HepG2 (cell line): Measurements from ENCODE around the gene ARL5C. TPM values are rescaled to one million over a fixed set of nuclear protein-coding genes. Genes with fewer than 3 reads are reported as not detected.
A peak's percentile ranks its signal among the peaks of the same experiment; 100 is the strongest.

Source experiments
- AFF4 ChIP-seq: sonication (generic); formaldehyde crosslinking; IDR thresholded peaks from 2 replicates; pipeline ENCODE4 v1.4.0; 2020; ENCODE audit warnings: missing genetic modification reagents
- AKNA ChIP-seq: sonication (generic); formaldehyde crosslinking; IDR thresholded peaks from 2 replicates; pipeline ENCODE4 v1.4.0; 2020; ENCODE audit warnings: missing genetic modification reagents, borderline replicate concordance
- LRRFIP1 ChIP-seq: sonication (generic); formaldehyde crosslinking; conservative IDR thresholded peaks from 2 replicates; pipeline ENCODE4 v1.4.0; 2020; ENCODE audit warnings: missing genetic modification reagents
- NR2F2 ChIP-seq: IDR thresholded peaks from 2 replicates; pipeline ENCODE4 v1.6.1; 2012; ENCODE audit warnings: low read depth, inconsistent platforms, borderline replicate concordance
- RAD51 ChIP-seq: fragments of 450-650 bp; IDR thresholded peaks from 2 replicates; pipeline ENCODE4 v1.6.1; 2016; ENCODE audit warnings: borderline replicate concordance
- TFDP2 ChIP-seq: sonication (generic); formaldehyde crosslinking; IDR thresholded peaks from 2 replicates; pipeline ENCODE4 v1.4.0; 2020; ENCODE audit warnings: missing genetic modification reagents
- TOPORS ChIP-seq: sonication (generic); formaldehyde crosslinking; IDR thresholded peaks from 2 replicates; pipeline ENCODE4 v1.8.0; 2023; ENCODE audit warnings: mild to moderate bottlenecking, missing genetic modification reagents
- TSC22D2 ChIP-seq: sonication (generic); formaldehyde crosslinking; IDR thresholded peaks from 2 replicates; pipeline ENCODE4 v1.5.1; 2020; ENCODE audit warnings: missing genetic modification reagents, mild to moderate bottlenecking, borderline replicate concordance
- ZBTB33 ChIP-seq: sonication (generic); formaldehyde crosslinking; IDR thresholded peaks from 2 replicates; pipeline ENCODE4 v1.4.0; 2020; ENCODE audit warnings: missing genetic modification reagents
- ZNF639 ChIP-seq: conservative IDR thresholded peaks from 2 replicates; pipeline ENCODE4 v1.6.1; 2018; ENCODE audit warnings: missing genetic modification reagents
- polyA plus RNA-seq, 8 experiments: library from polyadenylated mRNA; depleted of rRNA in 3 of 8; stranded (reverse) in 7 of 8; unstranded in 1 of 8; fragments of >200 nt; fragmentation: Illumina TruSeq in 4 of 8; extraction: Trizol in 4 of 8; gene quantifications; 2 replicates each; pipeline versions ENCODE4 v1.2.1 to v1.2.3, GENCODE V29; 2011 to 2016; ENCODE audit warnings: low read depth in 4 of 8, missing spikeins in 1 of 8, mixed read lengths in 1 of 8; ENCODE audit not compliant: insufficient read depth in 1 of 8
- total RNA-seq, 5 experiments: library from RNA; depleted of rRNA; stranded (reverse); fragments of >200 nt; fragmentation: Illumina TruSeq; extraction: Trizol; gene quantifications; 2 replicates each; pipeline ENCODE4 v1.2.3, GENCODE V29; 2016; ENCODE audit warnings: low read depth in 1 of 5

The ARL5C gene
- total and polyA plus RNA-seq, 2 of the 13 experiments (the other 11 are each of a cell fraction or from before 2014, with no cell fraction given): not detected

GRCh38 chr17:39197380-39198185, 31.6 kb upstream of the ARL5C start, which contains the start of gene CACNB1 (continued):
- TF ChIP-seq LRRFIP1 (CRISPR knock-in tag): no peak
- no peak for TF ChIP-seq TSC22D2 (CRISPR knock-in tag)
- no peak for TF ChIP-seq AKNA (CRISPR knock-in tag)
- no peak for TF ChIP-seq AFF4 (CRISPR knock-in tag)
- no peak for TF ChIP-seq NR2F2
- no peak for TF ChIP-seq ZBTB33 (CRISPR knock-in tag)
- no peak for TF ChIP-seq RAD51
- no peak for TF ChIP-seq ZNF639
- peak; percentile 57; the same call in 1 of the 2 replicates for TF ChIP-seq TFDP2 (CRISPR knock-in tag)
- TF ChIP-seq TOPORS (CRISPR knock-in tag): no peak
